Liver (tissue), 9 donors: ENCODE results near the gene DHRS4. TPM values are rescaled to one million over a fixed set of nuclear protein-coding genes. Genes with fewer than 3 reads are reported as not detected.
A peak's percentile ranks its signal among the peaks of the same experiment; 100 is the strongest.

Experiments used
- DNase-seq: peaks from one replicate; pipeline ENCODE4 v3.0.0-alpha.2; 2017; ENCODE audit warnings: low spot score
- H3K27ac ChIP-seq, 2 donors: one replicate each; pipeline ENCODE4 v1.7.0; 2013; ENCODE audit warnings: inconsistent platforms in 2 of 2, low read length in 2 of 2, control low read depth in 1 of 2, low read depth in 1 of 2, mild to moderate bottlenecking in 1 of 2
- H3K27me3 ChIP-seq, 4 donors: one replicate each; pipeline versions ENCODE4 v1.6.1 to v1.7.0; 2013; ENCODE audit warnings: low read length in 3 of 4, inconsistent platforms in 1 of 4, mild to moderate bottlenecking in 1 of 4, moderate library complexity in 1 of 4; ENCODE audit not compliant: control insufficient read depth in 4 of 4, insufficient read depth in 4 of 4
- H3K36me3 ChIP-seq, 4 donors: one replicate each; pipeline versions ENCODE4 v1.6.1 to v1.7.0; 2013; ENCODE audit warnings: low read length in 3 of 4, mild to moderate bottlenecking in 3 of 4, low read depth in 1 of 4, moderate library complexity in 1 of 4; ENCODE audit not compliant: control insufficient read depth in 4 of 4, insufficient read depth in 3 of 4
- H3K4me1 ChIP-seq, 4 donors: one replicate each; pipeline versions ENCODE4 v1.6.1 to v1.7.0; 2013; ENCODE audit warnings: low read length in 3 of 4, mild to moderate bottlenecking in 3 of 4, moderate library complexity in 1 of 4; ENCODE audit not compliant: control insufficient read depth in 4 of 4, insufficient read depth in 4 of 4
- H3K4me3 ChIP-seq, 3 donors: one replicate each; pipeline versions ENCODE4 v1.6.1 to v1.7.0; 2013; ENCODE audit warnings: low read length in 3 of 3, control low read depth in 1 of 3, low read depth in 1 of 3, mild to moderate bottlenecking in 1 of 3
- H3K9ac ChIP-seq, 2 donors: one replicate each; pipeline ENCODE4 v1.7.0; 2013; ENCODE audit warnings: low read length in 2 of 2, mild to moderate bottlenecking in 2 of 2, moderate library complexity in 2 of 2, control low read depth in 1 of 2, low read depth in 1 of 2
- H3K9me3 ChIP-seq, 4 donors: one replicate each; pipeline versions ENCODE4 v1.6.1 to v1.7.0; 2013; ENCODE audit warnings: low read length in 3 of 4; ENCODE audit not compliant: control insufficient read depth in 4 of 4
- EGR1 ChIP-seq, 2 donors: IDR thresholded peaks; 2 replicates each; pipeline ENCODE4 v1.6.1; 2016 to 2018; ENCODE audit warnings: antibody characterized with exemption in 2 of 2, low read depth in 2 of 2
- FOXA1 ChIP-seq: IDR thresholded peaks from 2 replicates; pipeline ENCODE4 v1.6.1; 2016; ENCODE audit warnings: antibody characterized with exemption
- FOXA2 ChIP-seq: IDR thresholded peaks from 2 replicates; pipeline ENCODE4 v1.6.1; 2016; ENCODE audit warnings: antibody characterized with exemption
- GABPA ChIP-seq, 2 donors: IDR thresholded peaks in 1 of 2; conservative IDR thresholded peaks in 1 of 2; 2 replicates each; pipeline ENCODE4 v1.6.1; 2016; ENCODE audit warnings: antibody characterized with exemption in 2 of 2, mild to moderate bottlenecking in 1 of 2, moderate library complexity in 1 of 2
- HNF4A ChIP-seq, 2 donors: conservative IDR thresholded peaks; 2 replicates each; pipeline ENCODE4 v1.6.1; 2016; ENCODE audit warnings: antibody characterized with exemption in 2 of 2, mild to moderate bottlenecking in 2 of 2
- HNF4G ChIP-seq: IDR thresholded peaks from 2 replicates; pipeline ENCODE4 v1.6.1; 2016; ENCODE audit warnings: antibody characterized with exemption
- JUND ChIP-seq, 2 donors: IDR thresholded peaks; 2 replicates each; pipeline ENCODE4 v1.6.1; 2016; ENCODE audit warnings: antibody characterized with exemption in 2 of 2
- RAD21 ChIP-seq, 2 donors: IDR thresholded peaks; 2 replicates each; pipeline ENCODE4 v1.6.1; 2016; ENCODE audit warnings: antibody characterized with exemption in 2 of 2, mild to moderate bottlenecking in 2 of 2
- RXRA ChIP-seq, 2 donors: IDR thresholded peaks; 2 replicates each; pipeline ENCODE4 v1.6.1; 2017 to 2018; ENCODE audit warnings: antibody characterized with exemption in 2 of 2, mild to moderate bottlenecking in 1 of 2
- SP1 ChIP-seq: IDR thresholded peaks from 2 replicates; pipeline ENCODE4 v1.6.1; 2018; ENCODE audit warnings: antibody characterized with exemption, mild to moderate bottlenecking
- TAF1 ChIP-seq: conservative IDR thresholded peaks from 2 replicates; pipeline ENCODE4 v1.6.1; 2016; ENCODE audit warnings: antibody characterized with exemption, mild to moderate bottlenecking
- YY1 ChIP-seq: IDR thresholded peaks from 2 replicates; pipeline ENCODE4 v1.6.1; 2016; ENCODE audit warnings: antibody characterized with exemption, mild to moderate bottlenecking
- WGBS: extraction: QIAGEN DNeasy Blood & Tissue Kit; methylation state at CpG from one replicate; pipeline ENCODE4 v1.1.7; 2013; 5-methylcytosine and 5-hydroxymethylcytosine counted together
- polyA plus RNA-seq, 2 donors: library from polyadenylated mRNA; stranded (reverse) in 1 of 2; unstranded in 1 of 2; fragments of 200-250 nt in 1 of 2; fragments of >200 nt in 1 of 2; fragmentation: Nextera tagmentation in 1 of 2; extraction: Ambion mirVana in 1 of 2; gene quantifications; one replicate each; pipeline versions ENCODE4 v1.2.1 to v1.2.3, GENCODE V29; 2013 to 2015
- total RNA-seq, 2 donors: library from RNA; depleted of rRNA; stranded (reverse); fragments of >200 nt; gene quantifications; one replicate each; pipeline ENCODE4 v1.2.3, GENCODE V29; 2014
- TF ChIP-seq, protein P1 (sequence below): fragments of 150-350 bp; IDR thresholded peaks from 2 replicates; pipeline ENCODE4 v1.5.1; 2017; ENCODE audit warnings: improper control_type of control experiment, low read depth, low read length; ENCODE audit not compliant: missing input control
- TF ChIP-seq, protein P2 (sequence below): IDR thresholded peaks from 2 replicates; pipeline ENCODE4 v1.6.1; 2016; ENCODE audit warnings: antibody characterized with exemption
- TF ChIP-seq, protein P3 (sequence below): IDR thresholded peaks from 2 replicates; pipeline ENCODE4 v1.6.1; 2016; ENCODE audit warnings: antibody characterized with exemption, mild to moderate bottlenecking
- donor health status: healthy.
- donor health status: healthy.
- donor health status: healthy.
- donor health status: healthy.
- donor health status: healthy.

Gene DHRS4
- total and polyA plus RNA-seq, 4 donors, result 53.6 to 70.2 (median 61.5) TPM

DNA sequence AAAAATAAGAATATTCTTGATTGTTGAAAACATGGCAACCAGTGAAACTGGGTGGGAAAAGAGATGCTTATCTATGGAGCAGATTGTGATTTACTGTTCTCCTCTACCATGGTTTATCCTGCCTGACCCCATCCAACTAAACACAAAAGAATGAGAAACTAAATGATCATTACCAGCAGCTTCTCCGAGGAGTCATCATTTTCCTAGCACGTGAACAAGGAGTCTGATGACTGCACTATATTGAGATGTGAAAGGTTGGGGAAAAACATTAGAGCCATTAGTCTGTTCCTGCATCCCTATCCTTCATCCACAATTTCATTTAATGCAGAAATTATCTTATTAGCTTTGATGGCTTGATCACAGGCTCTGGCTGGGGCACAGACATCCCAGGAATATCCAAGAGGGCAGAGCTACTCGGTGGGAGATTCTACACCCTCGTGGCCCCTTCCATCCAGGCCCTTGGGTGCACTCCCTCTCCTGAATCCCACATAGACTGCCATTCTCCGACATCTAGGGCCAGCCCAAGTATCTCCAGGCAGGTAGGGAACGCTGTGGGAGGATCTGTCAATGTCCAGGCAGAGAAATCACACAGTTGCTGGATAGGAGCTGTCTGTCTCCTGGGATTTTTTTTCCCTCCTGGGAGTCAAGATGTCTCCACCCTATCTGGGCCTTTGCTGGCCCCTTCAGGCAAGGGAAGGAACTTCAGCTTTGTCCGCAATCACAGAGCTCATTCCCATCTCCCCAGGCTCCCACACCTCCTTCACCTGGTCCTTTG is 43.3 kb upstream of the DHRS4 start:
- DNase-seq, result no peak
- Histone ChIP-seq H3K9me3 (no peaks in the 10 kb centered on the region), H3K27me3 (no peaks in the 10 kb centered on the region), H3K27ac (no peak overlapping the region), H3K4me3 (no peak overlapping the region), H3K9ac (no peak overlapping the region), H3K4me1 (no peaks in the 10 kb centered on the region), H3K36me3 (peaks cover 0 to 2% (median 0%) of the 10 kb centered on the region in 4 donors)
- 75% methylated on average over 7 of the region's 7 CpGs for WGBS
- no peak for TF ChIP-seq FOXA2
- TF ChIP-seq, protein P1, sequence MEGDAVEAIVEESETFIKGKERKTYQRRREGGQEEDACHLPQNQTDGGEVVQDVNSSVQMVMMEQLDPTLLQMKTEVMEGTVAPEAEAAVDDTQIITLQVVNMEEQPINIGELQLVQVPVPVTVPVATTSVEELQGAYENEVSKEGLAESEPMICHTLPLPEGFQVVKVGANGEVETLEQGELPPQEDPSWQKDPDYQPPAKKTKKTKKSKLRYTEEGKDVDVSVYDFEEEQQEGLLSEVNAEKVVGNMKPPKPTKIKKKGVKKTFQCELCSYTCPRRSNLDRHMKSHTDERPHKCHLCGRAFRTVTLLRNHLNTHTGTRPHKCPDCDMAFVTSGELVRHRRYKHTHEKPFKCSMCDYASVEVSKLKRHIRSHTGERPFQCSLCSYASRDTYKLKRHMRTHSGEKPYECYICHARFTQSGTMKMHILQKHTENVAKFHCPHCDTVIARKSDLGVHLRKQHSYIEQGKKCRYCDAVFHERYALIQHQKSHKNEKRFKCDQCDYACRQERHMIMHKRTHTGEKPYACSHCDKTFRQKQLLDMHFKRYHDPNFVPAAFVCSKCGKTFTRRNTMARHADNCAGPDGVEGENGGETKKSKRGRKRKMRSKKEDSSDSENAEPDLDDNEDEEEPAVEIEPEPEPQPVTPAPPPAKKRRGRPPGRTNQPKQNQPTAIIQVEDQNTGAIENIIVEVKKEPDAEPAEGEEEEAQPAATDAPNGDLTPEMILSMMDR, result peak; percentile 59
- TF ChIP-seq RAD21 (IDR thresholded peaks at IDR 0.05), result peak; percentile 73 to 82

DNA sequence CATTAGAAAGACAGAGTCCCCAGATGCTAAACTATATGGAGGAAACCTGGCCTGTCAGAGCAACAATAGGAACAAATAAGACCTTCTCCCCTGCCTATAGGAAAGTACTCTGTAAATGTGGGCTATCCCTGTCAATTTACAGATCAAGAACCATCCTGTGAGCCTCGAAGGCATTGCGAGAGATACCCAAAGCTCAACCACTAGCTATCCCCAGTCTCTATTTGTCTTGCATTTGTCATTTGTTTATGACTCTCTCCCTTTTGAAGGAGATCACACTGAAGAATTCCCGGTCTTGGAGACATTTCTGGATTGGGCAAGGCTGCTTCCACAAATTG is 42.7 kb upstream of the DHRS4 start:
- Histone ChIP-seq H3K4me3 (no peak overlapping the region), H3K27ac (no peak overlapping the region), H3K36me3 (peaks cover 0 to 2% (median 0%) of the 10 kb centered on the region in 4 donors), H3K9me3 (no peaks in the 10 kb centered on the region), H3K4me1 (no peaks in the 10 kb centered on the region), H3K27me3 (no peaks in the 10 kb centered on the region), H3K9ac (no peak overlapping the region)
- no peak for DNase-seq
- TF ChIP-seq HNF4G, result no peak
- TF ChIP-seq, protein P2, sequence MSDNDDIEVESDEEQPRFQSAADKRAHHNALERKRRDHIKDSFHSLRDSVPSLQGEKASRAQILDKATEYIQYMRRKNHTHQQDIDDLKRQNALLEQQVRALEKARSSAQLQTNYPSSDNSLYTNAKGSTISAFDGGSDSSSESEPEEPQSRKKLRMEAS, result no peak
- no peak for TF ChIP-seq JUND (IDR thresholded peaks at IDR 0.05)
- TF ChIP-seq FOXA1, result no peak
- no peak for TF ChIP-seq RAD21 (IDR thresholded peaks at IDR 0.05)
- no peak for TF ChIP-seq SP1
- WGBS, result 91% methylated on average over 3 of the region's 3 CpGs

DNA sequence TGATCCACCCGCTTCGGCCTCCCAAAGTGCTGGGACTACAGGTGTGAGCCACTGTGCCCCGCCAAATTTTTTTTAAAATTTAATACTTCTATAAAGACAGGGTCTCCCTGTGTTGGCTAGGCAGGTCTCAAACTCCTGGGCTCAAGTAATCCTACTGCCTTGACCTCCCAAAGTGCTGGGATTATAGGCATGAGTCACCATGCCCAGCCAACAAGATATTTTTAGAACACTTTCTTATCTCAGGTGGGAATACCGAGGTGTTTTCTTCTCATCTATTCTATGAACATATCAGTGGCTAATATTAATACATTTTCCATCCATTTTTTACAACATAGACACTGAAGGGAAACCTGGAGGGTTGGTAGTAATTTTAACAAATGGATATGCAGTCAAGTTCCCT is 38.0 kb upstream of the DHRS4 start:
- peaks cover 0 to 5% (median 2%) of the 10 kb centered on the region in 4 donors for H3K4me1 ChIP-seq
- no peaks in the 10 kb centered on the region for H3K27me3 ChIP-seq
- 92% methylated on average over 4 of the region's 4 CpGs for WGBS
- no peak for DNase-seq
- H3K9ac ChIP-seq, result no peak overlapping the region
- TF ChIP-seq EGR1 (IDR thresholded peaks at IDR 0.05; ENCODE audit: low read depth in 2 of 2) (no peak), FOXA1 (no peak), TAF1 (no peak), RAD21 (IDR thresholded peaks at IDR 0.05) (no peak), SP1 (no peak), HNF4A (conservative IDR thresholded peaks at IDR 0.05) (no peak), YY1 (no peak), HNF4G (no peak), FOXA2 (no peak), GABPA (IDR thresholded peaks at IDR 0.05 in 1 of 2, conservative IDR thresholded peaks at IDR 0.05 in 1 of 2) (no peak), RXRA (IDR thresholded peaks at IDR 0.05) (no peak), JUND (IDR thresholded peaks at IDR 0.05) (no peak)
- TF ChIP-seq, protein P3, sequence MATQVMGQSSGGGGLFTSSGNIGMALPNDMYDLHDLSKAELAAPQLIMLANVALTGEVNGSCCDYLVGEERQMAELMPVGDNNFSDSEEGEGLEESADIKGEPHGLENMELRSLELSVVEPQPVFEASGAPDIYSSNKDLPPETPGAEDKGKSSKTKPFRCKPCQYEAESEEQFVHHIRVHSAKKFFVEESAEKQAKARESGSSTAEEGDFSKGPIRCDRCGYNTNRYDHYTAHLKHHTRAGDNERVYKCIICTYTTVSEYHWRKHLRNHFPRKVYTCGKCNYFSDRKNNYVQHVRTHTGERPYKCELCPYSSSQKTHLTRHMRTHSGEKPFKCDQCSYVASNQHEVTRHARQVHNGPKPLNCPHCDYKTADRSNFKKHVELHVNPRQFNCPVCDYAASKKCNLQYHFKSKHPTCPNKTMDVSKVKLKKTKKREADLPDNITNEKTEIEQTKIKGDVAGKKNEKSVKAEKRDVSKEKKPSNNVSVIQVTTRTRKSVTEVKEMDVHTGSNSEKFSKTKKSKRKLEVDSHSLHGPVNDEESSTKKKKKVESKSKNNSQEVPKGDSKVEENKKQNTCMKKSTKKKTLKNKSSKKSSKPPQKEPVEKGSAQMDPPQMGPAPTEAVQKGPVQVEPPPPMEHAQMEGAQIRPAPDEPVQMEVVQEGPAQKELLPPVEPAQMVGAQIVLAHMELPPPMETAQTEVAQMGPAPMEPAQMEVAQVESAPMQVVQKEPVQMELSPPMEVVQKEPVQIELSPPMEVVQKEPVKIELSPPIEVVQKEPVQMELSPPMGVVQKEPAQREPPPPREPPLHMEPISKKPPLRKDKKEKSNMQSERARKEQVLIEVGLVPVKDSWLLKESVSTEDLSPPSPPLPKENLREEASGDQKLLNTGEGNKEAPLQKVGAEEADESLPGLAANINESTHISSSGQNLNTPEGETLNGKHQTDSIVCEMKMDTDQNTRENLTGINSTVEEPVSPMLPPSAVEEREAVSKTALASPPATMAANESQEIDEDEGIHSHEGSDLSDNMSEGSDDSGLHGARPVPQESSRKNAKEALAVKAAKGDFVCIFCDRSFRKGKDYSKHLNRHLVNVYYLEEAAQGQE, result no peak
- TF ChIP-seq, protein P2, result no peak
- H3K36me3 ChIP-seq, result peaks cover 0 to 2% (median 0%) of the 10 kb centered on the region in 4 donors
- no peaks in the 10 kb centered on the region for H3K9me3 ChIP-seq
- H3K27ac ChIP-seq, result no peak overlapping the region
- no peak overlapping the region for H3K4me3 ChIP-seq
